Raji (cell line): ENCODE results near the gene AKAP12.

Source experiments
- POLR2A ChIP-seq: IDR thresholded peaks from 2 replicates; pipeline ENCODE4 v1.6.1; 2011; ENCODE audit warnings: low read depth, low read length, control low read depth; ENCODE audit not compliant: insufficient read depth

The AKAP12 gene

GRCh38 chr6:151289399-151290007 is 49.7 kb downstream of the AKAP12 start:
- no peak for TF ChIP-seq POLR2A

- no peak for TF ChIP-seq POLR2A
These were observed 51.3 kb downstream of the AKAP12 start for GRCh38 chr6:151290877-151291721.

GRCh38 chr6:151291722-151292059 is 51.9 kb downstream of the AKAP12 start:
- no peak for TF ChIP-seq POLR2A

- TF ChIP-seq POLR2A: no peak
These were observed 53.4 kb downstream of the AKAP12 start for GRCh38 chr6:151292974-151293687.

GRCh38 chr6:151293688-151294016 is 53.9 kb downstream of the AKAP12 start:
- TF ChIP-seq POLR2A: no peak

GRCh38 chr6:151294561-151295101 is 54.9 kb downstream of the AKAP12 start:
- no peak for TF ChIP-seq POLR2A

GRCh38 chr6:151297886-151298285 is 58.1 kb downstream of the AKAP12 start:
- no peak for TF ChIP-seq POLR2A

GRCh38 chr6:151299011-151299410 is 59.2 kb downstream of the AKAP12 start:
- no peak for TF ChIP-seq POLR2A

- no peak for TF ChIP-seq POLR2A
These were observed 60.7 kb downstream of the AKAP12 start for GRCh38 chr6:151300267-151300991.

- no peak for TF ChIP-seq POLR2A
These were observed 61.8 kb downstream of the AKAP12 start for GRCh38 chr6:151301547-151301946.

- no peak for TF ChIP-seq POLR2A
These were observed 63.5 kb downstream of the AKAP12 start for GRCh38 chr6:151303231-151303630.

- TF ChIP-seq POLR2A: no peak
These were observed 66.6 kb downstream of the AKAP12 start for GRCh38 chr6:151306269-151306783.

- no peak for TF ChIP-seq POLR2A
These were observed 67.7 kb downstream of the AKAP12 start for GRCh38 chr6:151307501-151307900.

- TF ChIP-seq POLR2A: no peak
These were observed 69.9 kb downstream of the AKAP12 start for GRCh38 chr6:151309619-151310018.

- TF ChIP-seq POLR2A: no peak
These were observed 70.5 kb downstream of the AKAP12 start for GRCh38 chr6:151310279-151310678.
